AG04449 (cell line): ENCODE data around the gene RHOC.

ENCODE experiments used
- CTCF ChIA-PET: fragments of 350-600 bp; formaldehyde crosslinking; extraction: SDS; loops from one replicate; lab custom pipeline; 2021; ENCODE audit warnings: antibody characterized with exemption; lab: Yijun Ruan, JAX
- POLR2A ChIA-PET: fragments of 400-600, 350-600 bp; formaldehyde crosslinking; extraction: SDS; loops from one replicate; lab custom pipeline; 2020; ENCODE audit warnings: antibody characterized with exemption, inconsistent platforms; lab: Yijun Ruan, JAX
- DNase-seq: peaks from one replicate; pipeline ENCODE4 v3.0.0-alpha.2; 2010; ENCODE audit warnings: low read depth, low spot score
- H3K4me3 ChIP-seq: 2 replicates; pipeline ENCODE4 v1.5.1; 2011; ENCODE audit warnings: low read depth, mild to moderate bottlenecking, control low read depth, low read length
- TF ChIP-seq, protein P1 (sequence below): IDR thresholded peaks from one replicate; pipeline ENCODE4 v1.5.1; 2011; ENCODE audit warnings: mild to moderate bottlenecking, moderate library complexity, low read length, control low read depth, inconsistent platforms; ENCODE audit not compliant: insufficient read depth; ENCODE audit errors: missing control alignments

Gene RHOC

GRCh38 chr1:112678605-112679004, 28.3 kb downstream of the RHOC start:
- no peak for DNase-seq
- ChIA-PET CTCF (no interaction called here), POLR2A (no interaction called here)
- H3K4me3 ChIP-seq: no peak overlapping the region
- TF ChIP-seq, protein P1, sequence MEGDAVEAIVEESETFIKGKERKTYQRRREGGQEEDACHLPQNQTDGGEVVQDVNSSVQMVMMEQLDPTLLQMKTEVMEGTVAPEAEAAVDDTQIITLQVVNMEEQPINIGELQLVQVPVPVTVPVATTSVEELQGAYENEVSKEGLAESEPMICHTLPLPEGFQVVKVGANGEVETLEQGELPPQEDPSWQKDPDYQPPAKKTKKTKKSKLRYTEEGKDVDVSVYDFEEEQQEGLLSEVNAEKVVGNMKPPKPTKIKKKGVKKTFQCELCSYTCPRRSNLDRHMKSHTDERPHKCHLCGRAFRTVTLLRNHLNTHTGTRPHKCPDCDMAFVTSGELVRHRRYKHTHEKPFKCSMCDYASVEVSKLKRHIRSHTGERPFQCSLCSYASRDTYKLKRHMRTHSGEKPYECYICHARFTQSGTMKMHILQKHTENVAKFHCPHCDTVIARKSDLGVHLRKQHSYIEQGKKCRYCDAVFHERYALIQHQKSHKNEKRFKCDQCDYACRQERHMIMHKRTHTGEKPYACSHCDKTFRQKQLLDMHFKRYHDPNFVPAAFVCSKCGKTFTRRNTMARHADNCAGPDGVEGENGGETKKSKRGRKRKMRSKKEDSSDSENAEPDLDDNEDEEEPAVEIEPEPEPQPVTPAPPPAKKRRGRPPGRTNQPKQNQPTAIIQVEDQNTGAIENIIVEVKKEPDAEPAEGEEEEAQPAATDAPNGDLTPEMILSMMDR: no peak

DNA sequence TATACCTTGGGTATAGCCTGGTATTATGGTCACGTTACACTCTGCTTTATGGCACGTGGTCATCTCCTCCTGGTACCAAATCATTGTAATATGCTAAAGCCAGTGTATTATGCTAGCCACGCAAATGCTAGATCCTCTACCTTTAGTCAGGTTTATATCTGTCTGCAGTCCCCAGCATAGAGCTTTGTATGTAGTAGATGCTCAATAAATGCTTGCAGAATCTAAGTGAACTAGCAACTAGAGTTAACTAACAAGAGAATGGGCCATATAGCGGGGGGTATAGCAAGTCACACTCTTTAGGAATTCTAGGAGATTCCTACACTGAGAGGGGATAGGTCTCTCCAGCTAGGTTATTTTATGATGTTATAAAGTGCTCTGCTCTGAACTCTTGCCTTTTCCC, 29.4 kb downstream of the RHOC start:
- TF ChIP-seq, protein P1: no peak
- no peak for DNase-seq
- CTCF ChIA-PET: no interaction called here
- POLR2A ChIA-PET: interaction anchor here (0.6 kb wide), 1 partner anchor 23 kb away, joined by 3 read pairs; no protein-coding TSS in a partner anchor
- no peak overlapping the region for H3K4me3 ChIP-seq

DNA sequence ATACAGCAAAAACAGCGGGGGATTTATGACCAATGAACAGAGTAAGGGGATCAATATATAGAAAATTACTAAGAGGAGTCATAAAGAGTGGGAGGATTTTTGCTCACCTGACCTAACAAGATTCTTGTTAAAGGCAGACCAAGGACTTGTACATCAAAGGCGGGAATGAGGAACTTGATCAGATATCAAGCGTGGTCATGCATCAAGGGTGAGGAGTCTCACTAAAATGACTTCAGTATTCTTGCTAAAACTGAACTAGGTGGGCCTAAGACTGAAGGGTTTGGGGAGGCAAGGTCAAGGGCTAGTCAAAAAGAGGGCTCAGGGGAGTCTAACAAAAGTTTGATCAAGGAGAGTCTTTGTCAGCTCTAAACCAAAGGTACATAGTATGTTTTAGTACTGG, 30.4 kb downstream of the RHOC start:
- H3K4me3 ChIP-seq: no peak overlapping the region
- ChIA-PET CTCF (interaction anchor here (0.7 to 2.5 kb wide), 4 partner anchors 9 to 39 kb away, joined by 3 to 10 read pairs (median 4); partner anchors contain the start of gene PPM1J), POLR2A (interaction anchor here (2.7 kb wide), 1 partner anchor 23 kb away, joined by 15 read pairs; no protein-coding TSS in a partner anchor)
- DNase-seq: no peak
- TF ChIP-seq, protein P1: no peak

- DNase-seq: no peak
- peak overlapping the region; percentile 87 for H3K4me3 ChIP-seq
- ChIA-PET CTCF (interaction anchor here (0.7 to 3.5 kb wide), 8 partner anchors 9 to 284 kb away, joined by 3 to 26 read pairs (median 8); partner anchors contain the start of gene PPM1J), POLR2A (interaction anchor here (1.5 to 2.7 kb wide), 3 partner anchors 24 to 281 kb away, joined by 3 to 21 read pairs (median 15); no protein-coding TSS in a partner anchor)
- TF ChIP-seq, protein P1: no peak
These were observed 31.1 kb downstream of the RHOC start for GRCh38 chr1:112675728-112676381.

- TF ChIP-seq, protein P1: peak; percentile 22
- no peak for DNase-seq
- peak overlapping the region; percentile 87 for H3K4me3 ChIP-seq
- ChIA-PET POLR2A (interaction anchor here (0.8 to 2.7 kb wide), 9 partner anchors 11 to 281 kb away, joined by 3 to 21 read pairs (median 3); no protein-coding TSS in a partner anchor), CTCF (interaction anchor here (0.8 to 3.5 kb wide), 17 partner anchors 9 to 286 kb away, joined by 3 to 26 read pairs (median 5); partner anchors contain the start of genes CAPZA1, PPM1J and ST7L)
These were observed 31.8 kb downstream of the RHOC start for GRCh38 chr1:112674986-112675727.
